Fibroblast of villous mesenchyme (primary cell): ENCODE results near the gene E2F8. TPM values are rescaled to one million over a fixed set of nuclear protein-coding genes. Genes with fewer than 3 reads are reported as not detected.

Experiments
- DNase-seq: peaks from one replicate; pipeline ENCODE4 v3.0.0-alpha.2; 2010; ENCODE audit warnings: low read depth
- H3K4me3 ChIP-seq: 2 replicates; pipeline ENCODE4 v1.5.1; 2011; ENCODE audit warnings: low read depth, mild to moderate bottlenecking, low read length
- CTCF ChIP-seq: IDR thresholded peaks from 2 replicates; pipeline ENCODE4 v1.5.1; 2012; ENCODE audit warnings: low read depth, mild to moderate bottlenecking, low read length; ENCODE audit not compliant: insufficient read depth
- total RNA-seq: library from RNA; depleted of rRNA; stranded (reverse); fragments of >200 nt; gene quantifications from 2 replicates; pipeline ENCODE4 v1.2.3, GENCODE V29; 2012

E2F8 gene
- total RNA-seq, 1 donor: 2.2 TPM

GRCh38 chr11:19225123-19225522 is 15.6 kb downstream of the E2F8 start:
- H3K4me3 ChIP-seq: no peak overlapping the region
- no peak for DNase-seq
- TF ChIP-seq CTCF: no peak

GRCh38 chr11:19220903-19221724 is 19.6 kb downstream of the E2F8 start:
- no peak overlapping the region for H3K4me3 ChIP-seq
- no peak for TF ChIP-seq CTCF
- no peak for DNase-seq

- peak; percentile 11 for DNase-seq
- no peak for TF ChIP-seq CTCF
- no peak overlapping the region for H3K4me3 ChIP-seq
These were observed 21.8 kb downstream of the E2F8 start for GRCh38 chr11:19218786-19219460.

GRCh38 chr11:19218216-19218615 is 22.5 kb downstream of the E2F8 start:
- DNase-seq: no peak
- H3K4me3 ChIP-seq: no peak overlapping the region
- no peak for TF ChIP-seq CTCF

- no peak overlapping the region for H3K4me3 ChIP-seq
- no peak for TF ChIP-seq CTCF
- DNase-seq: no peak
These were observed 23.9 kb downstream of the E2F8 start for GRCh38 chr11:19216709-19217374.

- no peak for DNase-seq
- no peak overlapping the region for H3K4me3 ChIP-seq
- no peak for TF ChIP-seq CTCF
These were observed 24.7 kb downstream of the E2F8 start for GRCh38 chr11:19216021-19216420.
